Sigmoid colon (tissue), 4 donors: ENCODE measurements around the gene NCAPD3.

Experiments
- CTCF ChIP-seq, 4 experiments: fragments of 450-650 bp in 3 of 4; fragments of 200-600 bp in 1 of 4; IDR thresholded peaks; one replicate each; pipeline ENCODE4 v1.5.1; 2016 to 2019; ENCODE audit warnings: antibody characterized with exemption in 4 of 4, mild to moderate bottlenecking in 3 of 4, moderate library complexity in 2 of 4
- POLR2AphosphoS5 ChIP-seq, 4 donors: sonication (generic); formaldehyde crosslinking; IDR thresholded peaks; one replicate each; pipeline ENCODE4 v1.6.1; 2017; ENCODE audit warnings: antibody characterized with exemption in 4 of 4

GRCh38 chr11:134228625-134229024 is 4.9 kb upstream of the NCAPD3 start:
- TF ChIP-seq CTCF (IDR thresholded peaks at IDR 0.05) (no peak), POLR2AphosphoS5 (IDR thresholded peaks at IDR 0.05) (no peak)
